IMR-90 (cell line): ENCODE measurements around the gene HSPA1A. TPM values are rescaled to one million over a fixed set of nuclear protein-coding genes. Genes with fewer than 3 reads are reported as not detected.

Experiments
- ATAC-seq: fragments of 200-7000 bp; cut with Tn5 transposase; 2 replicates; pipeline ENCODE4 v1.9.1; 2020; ENCODE audit warnings: low read depth, mild to moderate bottlenecking, moderate library complexity
- BruUV-seq: library from RNA; stranded (reverse); fragments of 400-500 nt; replicated peaks from 2 replicates; lab custom pipeline; 2021; lab: Mats Ljungman, UMichigan
- CTCF ChIA-PET: fragments of 300-600 bp; formaldehyde crosslinking; extraction: SDS; loops from one replicate; lab custom pipeline; 2021; ENCODE audit warnings: antibody characterized with exemption; lab: Yijun Ruan, JAX
- POLR2A ChIA-PET: fragments of 300-600 bp; sonication (Branson Sonifier 250); formaldehyde crosslinking; loops from one replicate; lab custom pipeline; 2022; ENCODE audit warnings: antibody characterized with exemption; ENCODE audit not compliant: unreplicated experiment; lab: Charles Lee
- DNase-seq: peaks from one replicate; pipeline ENCODE4 v3.0.0; 2013
- H2AFZ ChIP-seq: replicated peaks from 2 replicates; pipeline ENCODE3; 2013; ENCODE audit warnings: low read length, mild to moderate bottlenecking; ENCODE audit not compliant: poor library complexity
- H2AK5ac ChIP-seq: 2 replicates; pipeline ENCODE4 v1.6.1; 2013; ENCODE audit warnings: low read depth, low read length, inconsistent platforms
- H2AK9ac ChIP-seq: replicated peaks from 2 replicates; pipeline ENCODE3; 2013; ENCODE audit warnings: mild to moderate bottlenecking, low read depth, low read length, moderate library complexity; ENCODE audit not compliant: poor library complexity
- H2BK120ac ChIP-seq: 2 replicates; pipeline ENCODE4 v1.6.1; 2013; ENCODE audit warnings: low read depth, low read length, inconsistent platforms
- H2BK15ac ChIP-seq: 3 replicates; pipeline ENCODE4 v1.6.1; 2013; ENCODE audit warnings: low read depth, low read length, inconsistent platforms
- H2BK20ac ChIP-seq: 2 replicates; pipeline ENCODE4 v1.6.1; 2013; ENCODE audit warnings: low read depth, mild to moderate bottlenecking, inconsistent platforms, low read length, moderate library complexity
- H2BK5ac ChIP-seq: 2 replicates; pipeline ENCODE4 v1.6.1; 2013; ENCODE audit warnings: mild to moderate bottlenecking, low read depth, low read length, inconsistent platforms; ENCODE audit not compliant: poor library complexity, severe bottlenecking
- H3K14ac ChIP-seq: replicated peaks from 2 replicates; pipeline ENCODE4 v1.6.1; 2013; ENCODE audit warnings: low read depth, low read length, inconsistent platforms
- H3K18ac ChIP-seq: 2 replicates; pipeline ENCODE4 v1.6.1; 2013; ENCODE audit warnings: low read depth, low read length, control low read depth
- H3K23ac ChIP-seq: 2 replicates; pipeline ENCODE4 v1.6.1; 2013; ENCODE audit warnings: low read depth, low read length, inconsistent platforms
- H3K27ac ChIP-seq: 2 replicates; pipeline ENCODE4 v1.5.1; 2013; ENCODE audit warnings: mild to moderate bottlenecking, control low read depth, low read length; ENCODE audit not compliant: insufficient read depth
- H3K27me3 ChIP-seq: 2 replicates; pipeline ENCODE4 v1.6.1; 2013; ENCODE audit warnings: low read length; ENCODE audit not compliant: control insufficient read depth, insufficient read depth
- H3K36me3 ChIP-seq: 2 replicates; pipeline ENCODE4 v1.6.1; 2013; ENCODE audit warnings: low read length, mixed read lengths; ENCODE audit not compliant: control insufficient read depth, insufficient read depth
- H3K4ac ChIP-seq: 2 replicates; pipeline ENCODE4 v1.6.1; 2013; ENCODE audit warnings: low read depth, low read length, inconsistent platforms
- H3K4me1 ChIP-seq: 2 replicates; pipeline ENCODE4 v1.6.1; 2013; ENCODE audit warnings: low read length, mixed read lengths; ENCODE audit not compliant: control insufficient read depth, insufficient read depth
- H3K4me2 ChIP-seq: 2 replicates; pipeline ENCODE4 v1.6.1; 2013; ENCODE audit warnings: low read depth, mild to moderate bottlenecking, control low read depth, low read length, moderate library complexity
- H3K4me3 ChIP-seq: 2 replicates; pipeline ENCODE4 v1.5.1; 2013; ENCODE audit warnings: low read depth, mild to moderate bottlenecking, control low read depth, low read length, moderate library complexity; ENCODE audit not compliant: insufficient read depth
- H3K56ac ChIP-seq: 2 replicates; pipeline ENCODE4 v1.6.1; 2013; ENCODE audit warnings: low read length, inconsistent platforms; ENCODE audit not compliant: insufficient read depth; ENCODE audit errors: extremely low read depth
- H3K79me1 ChIP-seq, 2 experiments: 2 replicates each; pipeline ENCODE4 v1.6.1; 2013; ENCODE audit warnings: low read length in 2 of 2, inconsistent platforms in 1 of 2, low read depth in 1 of 2
- H3K9ac ChIP-seq: 2 replicates; pipeline ENCODE4 v1.6.1; 2013; ENCODE audit warnings: low read depth, low read length, control low read depth
- H3K9me1 ChIP-seq: 2 replicates; pipeline ENCODE4 v1.6.1; 2013; ENCODE audit warnings: low read length, inconsistent platforms; ENCODE audit not compliant: insufficient read depth
- H3K9me3 ChIP-seq: 2 replicates; pipeline ENCODE4 v1.6.1; 2013; ENCODE audit warnings: low read length; ENCODE audit not compliant: control insufficient read depth, insufficient read depth
- H4K20me1 ChIP-seq: 2 replicates; pipeline ENCODE4 v1.6.1; 2013; ENCODE audit warnings: low read length, inconsistent platforms; ENCODE audit not compliant: insufficient read depth
- H4K5ac ChIP-seq: 2 replicates; pipeline ENCODE4 v1.6.1; 2013; ENCODE audit warnings: mild to moderate bottlenecking, low read depth, low read length, control low read depth
- H4K8ac ChIP-seq, 2 experiments: 2 replicates each; pipeline ENCODE4 v1.6.1; 2013; ENCODE audit warnings: low read depth in 2 of 2, low read length in 2 of 2, control low read depth in 1 of 2, inconsistent platforms in 1 of 2
- H4K91ac ChIP-seq: 2 replicates; pipeline ENCODE4 v1.6.1; 2013; ENCODE audit warnings: low read depth, low read length, inconsistent platforms; ENCODE audit not compliant: insufficient read depth
- CTCF ChIP-seq: conservative IDR thresholded peaks from 2 replicates; pipeline ENCODE4 v1.5.1; 2012; ENCODE audit warnings: mild to moderate bottlenecking, low read depth, low read length, improper control_type of control experiment
- FOS ChIP-seq: fragments of 150-350 bp; IDR thresholded peaks from 2 replicates; pipeline ENCODE4 v1.6.1; 2016; ENCODE audit warnings: low read depth, low read length
- SMC3 ChIP-seq: fragments of 150-350 bp; IDR thresholded peaks from 2 replicates; pipeline ENCODE4 v1.6.1; 2016; ENCODE audit warnings: low read depth, mild to moderate bottlenecking, antibody characterized with exemption, low read length, moderate library complexity
- WGBS, 2 experiments: methylation state at CpG; one replicate each; pipeline versions ENCODE4 v1.1.5 to v1.1.7; 2013; ENCODE audit warnings: missing lambda C conversion rate in 2 of 2; ENCODE audit not compliant: insufficient read length in 1 of 2; ENCODE audit errors: extremely low coverage in 2 of 2; 5-methylcytosine and 5-hydroxymethylcytosine counted together
- dilution Hi-C: fragments of 300-500 bp; cut with HindIII; formaldehyde crosslinking; loops from one replicate; pipeline ENCODE4 v1.14.3; 2018; ENCODE audit warnings: low sequenced_read_pairs; ENCODE audit not compliant: unreplicated experiment
- in situ Hi-C: fragments of 300-500 bp; cut with MboI; formaldehyde crosslinking; loops from 3 replicates; pipeline ENCODE4 v1.14.3; 2019; ENCODE audit warnings: low sequenced_read_pairs, inconsistent platforms, mixed read lengths
- intact Hi-C: fragments of 100-400 bp; cut with micrococcal nuclease; formaldehyde crosslinking; loops from 2 replicates; pipeline ENCODE4 v1.10.0; 2022
- polyA plus RNA-seq, 3 experiments: library from polyadenylated mRNA; depleted of rRNA; stranded (reverse); fragments of >200 nt; gene quantifications; 2 replicates each; pipeline ENCODE4 v1.2.3, GENCODE V29; 2012; ENCODE audit warnings: low replicate concordance in 1 of 3
- total RNA-seq: library from RNA; depleted of rRNA; stranded (reverse); fragments of >200 nt; gene quantifications from 2 replicates; pipeline ENCODE4 v1.2.3, GENCODE V29; 2012

HSPA1A gene
- total and polyA plus RNA-seq, 2 of the 4 experiments (the other 2 are of a cell fraction) = 94.6 to 95.3 TPM

- TF ChIP-seq SMC3 = no peak
Measured at GRCh38 chr6:31850765-31851484, 35.6 kb downstream of the HSPA1A start (continued).

GRCh38 chr6:31851485-31851832, 36.1 kb downstream of the HSPA1A start:
- no peak overlapping the region for H4K91ac ChIP-seq
- peak overlapping the region; percentile 88 for H3K4me2 ChIP-seq
- peak overlapping the region; percentile 1; the same call in 1 of the 2 replicates for H3K4ac ChIP-seq
- BruUV-seq = no TSS peak
- no peaks in the 10 kb centered on the region for H3K9me1 ChIP-seq
- H3K4me3 ChIP-seq = no peak overlapping the region
- peaks cover 2% of the 10 kb centered on the region for H3K4me1 ChIP-seq
- H3K27ac ChIP-seq = peak overlapping the region; percentile 57; the same call in 1 of the 2 replicates
- in situ Hi-C loops (no loop called here), dilution Hi-C loops (no loop called here), intact Hi-C loops (no loop called here)
- no peaks in the 10 kb centered on the region for H3K27me3 ChIP-seq
- H4K8ac ChIP-seq = no peak overlapping the region
- DNase-seq (peak; percentile 54), ATAC-seq (peak; percentile 90)
- H3K9me3 ChIP-seq = no peaks in the 10 kb centered on the region; the same call in 1 of the 2 replicates
- H3K9ac ChIP-seq = 0 out of 2 replicates have a peak overlapping the region, but pooled peaks have one; percentile 27
- H4K5ac ChIP-seq = peak overlapping the region; percentile 71; the same call in 1 of the 2 replicates
- H3K56ac ChIP-seq = no peak overlapping the region
- no peak overlapping the region for H2AK5ac ChIP-seq
- POLR2A ChIA-PET = interaction anchor here (0.6 kb wide), 1 partner anchor 25 kb away, joined by 3 read pairs; no protein-coding TSS in a partner anchor
- H2BK15ac ChIP-seq = no peak overlapping the region
- H2BK120ac ChIP-seq = no peak overlapping the region
- H2AFZ ChIP-seq = no peak overlapping the region
- no peak overlapping the region for H2BK5ac ChIP-seq
- no peaks in the 10 kb centered on the region for H3K79me1 ChIP-seq
- no peak overlapping the region for H2AK9ac ChIP-seq
- H3K23ac ChIP-seq = 0 out of 2 replicates have a peak overlapping the region, but pooled peaks have one; percentile 0
- H3K14ac ChIP-seq = peak overlapping the region; percentile 1; the same call in 1 of the 2 replicates
- H3K36me3 ChIP-seq = no peaks in the 10 kb centered on the region; the same call in 1 of the 2 replicates
- CTCF ChIA-PET = no interaction called here
- WGBS, 2 experiments = no CpG with 5 or more reads among the region's 2 CpGs
- 0 out of 2 replicates have a peak overlapping the region, but pooled peaks have one; percentile 38 for H3K18ac ChIP-seq
- TF ChIP-seq FOS = 0 out of 2 replicates have a peak, but pooled peaks have one; percentile 9
- TF ChIP-seq CTCF = no peak
- H4K20me1 ChIP-seq = no peaks in the 10 kb centered on the region
- H2BK20ac ChIP-seq = no peak overlapping the region
